Type B pancreatic cell (in vitro differentiated cells): ENCODE data around the gene CTRB2. TPM values are rescaled to one million over a fixed set of nuclear protein-coding genes. Genes with fewer than 3 reads are reported as not detected.

Experiments
- DNase-seq: peaks from one replicate; pipeline ENCODE4 v3.0.0; 2021; ENCODE audit warnings: mixed read lengths; ENCODE audit not compliant: unreplicated experiment; ENCODE audit errors: extremely low spot score
- H3K27ac Mint-ChIP-seq: 2 replicates; pipeline ENCODE4 v1.8.0; 2021; ENCODE audit warnings: mild to moderate bottlenecking, mixed read lengths
- H3K27me3 Mint-ChIP-seq: 2 replicates; pipeline ENCODE4 v1.8.0; 2021; ENCODE audit warnings: mixed read lengths
- H3K36me3 Mint-ChIP-seq: 2 replicates; pipeline ENCODE4 v1.8.0; 2021; ENCODE audit warnings: mixed read lengths
- H3K4me1 Mint-ChIP-seq: one replicate; pipeline ENCODE4 v1.8.0; 2021; ENCODE audit warnings: mixed read lengths; ENCODE audit not compliant: unreplicated experiment
- H3K4me3 Mint-ChIP-seq: 2 replicates; pipeline ENCODE4 v1.8.0; 2021; ENCODE audit warnings: mild to moderate bottlenecking, mixed read lengths
- H3K9me3 Mint-ChIP-seq: 2 replicates; pipeline ENCODE4 v1.8.0; 2021; ENCODE audit warnings: mixed read lengths
- total RNA-seq: library from RNA; stranded (reverse); gene quantifications from 2 replicates; pipeline ENCODE4 v1.2.1, GENCODE V29; 2021; ENCODE audit warnings: low replicate concordance
- TF ChIP-seq, protein P1 (sequence below): fragments of 200-600 bp; sonication (generic); conservative IDR thresholded peaks from 2 replicates; pipeline ENCODE4 v1.5.0; 2021; ENCODE audit warnings: antibody characterized with exemption, mild to moderate bottlenecking

Gene CTRB2
- total RNA-seq, 1 donor from 2014 or later = not detected

DNA sequence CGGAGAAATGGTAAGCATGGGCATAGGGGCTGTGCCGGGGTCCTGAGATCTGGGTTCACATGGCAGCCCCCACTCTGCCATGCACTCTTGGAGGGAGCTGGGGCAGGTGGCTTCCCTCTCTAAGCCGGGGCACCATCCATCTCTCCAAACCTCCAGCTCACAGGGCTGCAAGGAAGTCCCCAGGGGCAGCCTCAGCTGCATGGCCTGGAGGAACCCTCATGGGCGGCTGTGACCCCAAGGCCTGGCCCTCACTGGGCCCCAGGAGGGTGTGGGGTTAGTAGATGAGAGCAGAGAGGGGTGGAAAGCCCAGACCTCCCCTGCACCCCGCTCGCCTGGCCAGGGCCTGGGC, 2.6 kb downstream of the CTRB2 start:
- no peaks in the 10 kb centered on the region for H3K9me3 Mint-ChIP-seq
- no peak for DNase-seq
- no peaks in the 10 kb centered on the region for H3K27me3 Mint-ChIP-seq
- no peak overlapping the region for H3K27ac Mint-ChIP-seq
- TF ChIP-seq, protein P1, sequence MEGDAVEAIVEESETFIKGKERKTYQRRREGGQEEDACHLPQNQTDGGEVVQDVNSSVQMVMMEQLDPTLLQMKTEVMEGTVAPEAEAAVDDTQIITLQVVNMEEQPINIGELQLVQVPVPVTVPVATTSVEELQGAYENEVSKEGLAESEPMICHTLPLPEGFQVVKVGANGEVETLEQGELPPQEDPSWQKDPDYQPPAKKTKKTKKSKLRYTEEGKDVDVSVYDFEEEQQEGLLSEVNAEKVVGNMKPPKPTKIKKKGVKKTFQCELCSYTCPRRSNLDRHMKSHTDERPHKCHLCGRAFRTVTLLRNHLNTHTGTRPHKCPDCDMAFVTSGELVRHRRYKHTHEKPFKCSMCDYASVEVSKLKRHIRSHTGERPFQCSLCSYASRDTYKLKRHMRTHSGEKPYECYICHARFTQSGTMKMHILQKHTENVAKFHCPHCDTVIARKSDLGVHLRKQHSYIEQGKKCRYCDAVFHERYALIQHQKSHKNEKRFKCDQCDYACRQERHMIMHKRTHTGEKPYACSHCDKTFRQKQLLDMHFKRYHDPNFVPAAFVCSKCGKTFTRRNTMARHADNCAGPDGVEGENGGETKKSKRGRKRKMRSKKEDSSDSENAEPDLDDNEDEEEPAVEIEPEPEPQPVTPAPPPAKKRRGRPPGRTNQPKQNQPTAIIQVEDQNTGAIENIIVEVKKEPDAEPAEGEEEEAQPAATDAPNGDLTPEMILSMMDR = no peak
- H3K4me3 Mint-ChIP-seq = no peak overlapping the region
- peaks cover 4% of the 10 kb centered on the region for H3K4me1 Mint-ChIP-seq
- H3K36me3 Mint-ChIP-seq = no peaks in the 10 kb centered on the region

DNA sequence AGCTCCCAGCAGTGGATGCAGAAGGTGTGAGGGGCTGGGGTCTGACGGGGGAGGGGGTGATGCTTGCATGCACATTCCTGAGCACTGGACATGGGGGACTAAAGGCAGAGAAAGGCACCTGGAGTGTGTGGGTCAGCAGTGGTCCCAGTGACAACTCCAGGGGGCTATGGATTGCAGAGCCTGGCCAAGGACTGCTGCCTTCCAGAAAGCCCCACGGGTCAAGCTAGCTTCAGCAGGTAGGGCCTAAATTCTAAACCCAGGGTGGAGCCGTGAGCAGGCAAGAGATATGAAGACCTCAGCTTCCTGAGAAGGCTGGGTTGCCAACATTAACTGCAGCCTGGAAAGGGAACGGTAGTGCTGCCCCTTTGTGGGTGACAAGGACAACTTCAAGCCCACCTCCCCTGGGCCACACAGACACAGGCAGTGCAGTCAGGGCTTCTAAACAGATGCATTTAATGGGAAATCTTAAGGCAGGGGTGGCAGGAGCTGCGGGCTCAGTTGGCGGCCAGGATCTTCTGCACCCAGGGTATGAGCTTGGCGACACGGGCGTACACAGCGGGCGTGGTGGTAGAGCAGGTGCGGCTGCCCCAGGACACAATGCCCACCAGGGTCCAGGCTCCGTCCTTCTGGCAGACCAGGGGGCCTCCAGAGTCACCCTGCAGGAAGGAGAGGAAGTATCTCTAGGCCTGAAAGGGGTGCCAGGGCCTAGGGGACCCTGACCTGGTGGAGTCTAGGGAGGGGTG, 3.1 kb downstream of the CTRB2 start:
- H3K27ac Mint-ChIP-seq = peak overlapping the region; percentile 43
- TF ChIP-seq, protein P1 = no peak
- H3K9me3 Mint-ChIP-seq = no peaks in the 10 kb centered on the region
- peaks cover 4% of the 10 kb centered on the region for H3K4me1 Mint-ChIP-seq
- no peaks in the 10 kb centered on the region for H3K27me3 Mint-ChIP-seq
- no peak for DNase-seq
- H3K36me3 Mint-ChIP-seq = no peaks in the 10 kb centered on the region
- H3K4me3 Mint-ChIP-seq = no peak overlapping the region

GRCh38 chr16:75203096-75203495, 3.9 kb downstream of the CTRB2 start:
- Mint-ChIP-seq H3K27me3 (no peaks in the 10 kb centered on the region), H3K4me1 (peaks cover 8% of the 10 kb centered on the region), H3K9me3 (no peaks in the 10 kb centered on the region), H3K36me3 (no peaks in the 10 kb centered on the region), H3K4me3 (no peak overlapping the region), H3K27ac (no peak overlapping the region)
- TF ChIP-seq, protein P1 = no peak
- no peak for DNase-seq

GRCh38 chr16:75202069-75202590, 4.8 kb downstream of the CTRB2 start:
- TF ChIP-seq, protein P1 = no peak
- H3K27ac Mint-ChIP-seq = no peak overlapping the region
- peaks cover 4% of the 10 kb centered on the region for H3K27me3 Mint-ChIP-seq
- no peak overlapping the region for H3K4me3 Mint-ChIP-seq
- no peak for DNase-seq
- H3K36me3 Mint-ChIP-seq = no peaks in the 10 kb centered on the region
- H3K4me1 Mint-ChIP-seq = peaks cover 14% of the 10 kb centered on the region
- no peaks in the 10 kb centered on the region for H3K9me3 Mint-ChIP-seq

GRCh38 chr16:75198135-75198600, 8.8 kb downstream of the CTRB2 start:
- H3K9me3 Mint-ChIP-seq = no peaks in the 10 kb centered on the region
- peaks cover 4% of the 10 kb centered on the region for H3K27me3 Mint-ChIP-seq
- H3K36me3 Mint-ChIP-seq = no peaks in the 10 kb centered on the region
- H3K27ac Mint-ChIP-seq = no peak overlapping the region
- H3K4me1 Mint-ChIP-seq = peaks cover 10% of the 10 kb centered on the region
- H3K4me3 Mint-ChIP-seq = no peak overlapping the region
- TF ChIP-seq, protein P1 = no peak
- no peak for DNase-seq
